Cerebellar cortex (tissue), 1 donor: ENCODE data around the gene SND1.
A peak's percentile ranks its signal among the peaks of the same experiment; 100 is the strongest.
"Not testable (repeated sequence)": the region's sequence is repeated elsewhere in the genome, so short reads cannot be mapped to it uniquely, and the experiment has no call there.

Source experiments
- DNase-seq: peaks from one replicate; pipeline ENCODE4 v3.0.0-alpha.2; 2015; ENCODE audit warnings: low spot score

The SND1 gene

GRCh38 chr7:127889677-127890076, 237.7 kb downstream of the SND1 start:
- DNase-seq, result no peak

GRCh38 chr7:127890726-127891125, 238.7 kb downstream of the SND1 start:
- peak; percentile 32 for DNase-seq

- DNase-seq, result no peak
Measured at GRCh38 chr7:127891144-127891543, 239.2 kb downstream of the SND1 start.

GRCh38 chr7:127891854-127892438, 240.0 kb downstream of the SND1 start:
- DNase-seq, result no peak

DNA sequence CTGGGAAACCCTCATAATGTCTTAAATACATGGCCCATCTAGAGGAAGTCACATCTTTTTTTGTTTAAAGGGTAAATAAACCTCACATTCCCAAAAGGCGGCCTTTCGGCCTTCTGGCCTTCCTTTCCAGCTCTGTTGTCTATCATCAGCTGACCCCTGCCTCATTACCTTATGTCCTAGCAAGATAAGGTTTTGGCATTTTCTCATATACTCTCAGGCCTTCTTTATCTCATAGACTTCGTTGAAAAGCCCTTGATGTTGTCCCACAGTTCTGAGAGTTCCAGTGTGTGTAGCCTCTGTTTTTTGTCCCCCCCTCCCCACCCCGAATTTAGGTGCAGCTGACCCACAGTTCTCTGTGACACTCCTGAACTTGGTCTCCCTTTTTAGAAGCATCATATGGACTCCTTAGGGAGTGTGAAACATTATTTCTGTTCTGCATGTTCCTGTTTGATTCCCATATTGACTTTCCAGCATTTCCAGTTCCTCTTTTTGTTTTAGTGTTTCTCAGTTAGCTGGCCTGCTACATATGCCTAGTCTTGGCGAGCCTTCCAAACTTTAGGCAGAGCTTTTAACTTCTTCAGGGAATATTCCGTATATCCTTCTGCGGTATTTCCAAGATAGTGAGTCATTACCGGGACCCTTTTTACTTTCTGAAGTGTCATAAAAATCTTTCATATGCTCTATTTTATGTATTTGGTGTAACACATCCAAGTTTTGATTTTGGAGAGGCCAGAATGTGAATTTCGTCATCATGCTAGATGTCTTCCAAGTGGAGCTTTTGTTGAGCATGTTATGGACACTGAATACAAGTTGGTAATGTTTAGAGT, 240.7 kb downstream of the SND1 start:
- DNase-seq, result no peak

DNA sequence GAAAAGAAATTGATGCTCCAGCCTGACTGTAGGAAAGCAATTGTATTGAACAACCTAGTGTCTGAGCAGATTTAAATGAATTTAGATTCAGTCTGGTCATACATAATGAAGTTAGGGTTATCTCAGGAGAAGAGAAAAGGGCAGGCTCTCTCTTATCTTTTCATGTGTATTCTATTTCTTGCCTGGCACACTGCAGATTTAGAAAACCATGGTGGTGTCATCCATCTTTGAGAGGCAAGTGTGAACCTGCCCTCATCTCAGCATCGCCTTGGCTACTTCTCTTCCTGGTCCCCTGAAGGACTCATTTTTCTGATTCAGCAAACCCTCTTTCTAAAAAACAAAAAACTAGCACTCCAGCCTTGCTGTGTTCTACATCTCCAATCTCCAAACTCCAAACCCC, 241.6 kb downstream of the SND1 start:
- DNase-seq, result no peak

DNA sequence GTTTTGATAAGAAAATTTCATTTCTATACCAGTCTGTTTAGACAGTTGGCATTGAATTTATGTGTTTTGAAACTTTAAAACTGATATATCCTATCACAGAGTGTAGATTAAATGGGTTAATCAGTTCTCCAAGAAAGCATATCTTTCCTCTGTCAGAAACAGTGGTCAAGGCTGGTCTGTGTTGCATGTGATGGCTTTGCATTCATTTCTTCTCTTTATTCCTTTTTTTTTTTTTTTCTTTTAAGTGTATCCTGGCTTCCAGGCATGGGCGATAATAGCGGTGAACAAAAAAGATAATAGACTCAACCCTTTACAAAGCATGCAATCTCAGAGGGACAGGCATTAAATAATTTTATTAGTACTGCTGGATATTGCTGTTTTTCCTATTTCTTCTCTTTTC, 242.6 kb downstream of the SND1 start:
- no peak for DNase-seq

DNA sequence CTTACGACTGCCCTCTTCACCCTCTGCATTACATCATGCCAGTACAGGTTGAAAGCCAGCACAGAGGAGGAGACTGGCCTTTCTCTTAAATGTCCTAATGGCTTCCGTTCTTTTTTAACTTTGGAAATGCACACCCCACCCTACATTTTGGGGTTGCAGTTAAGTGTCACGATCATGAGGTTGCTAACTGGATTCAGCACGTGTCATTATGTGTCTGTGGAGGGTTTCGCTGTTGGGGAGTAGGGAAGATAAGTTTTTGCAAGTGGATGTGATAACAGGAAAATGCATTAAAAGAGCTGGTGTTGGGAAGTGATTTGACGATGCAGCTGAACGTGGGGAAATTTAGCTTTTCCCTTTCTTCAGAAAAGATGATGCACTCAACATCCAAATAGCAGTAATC, 243.4 kb downstream of the SND1 start:
- no peak for DNase-seq

DNA sequence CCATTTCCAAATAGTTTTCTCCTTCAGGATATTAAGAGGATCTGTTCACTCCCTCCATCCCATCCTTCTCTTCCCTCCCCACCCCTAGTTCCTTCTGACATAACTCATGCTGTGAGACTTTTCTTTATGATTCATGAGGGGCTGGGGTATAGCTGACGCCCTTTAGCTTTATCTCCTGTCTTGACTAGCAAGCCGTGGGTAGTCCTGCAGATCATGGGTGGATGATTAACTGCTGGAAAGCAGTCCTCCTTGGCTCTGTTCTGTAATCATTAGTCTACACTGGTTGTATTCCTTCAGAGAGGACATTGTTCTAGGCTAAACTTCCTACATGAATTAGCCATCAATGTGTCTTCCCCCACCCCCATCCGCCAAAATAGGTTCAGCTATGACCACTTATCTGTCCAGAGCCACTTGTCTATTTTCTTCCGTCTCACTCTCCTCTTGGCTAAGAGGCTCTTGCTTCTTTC, 243.9 kb downstream of the SND1 start:
- DNase-seq, result no peak

DNA sequence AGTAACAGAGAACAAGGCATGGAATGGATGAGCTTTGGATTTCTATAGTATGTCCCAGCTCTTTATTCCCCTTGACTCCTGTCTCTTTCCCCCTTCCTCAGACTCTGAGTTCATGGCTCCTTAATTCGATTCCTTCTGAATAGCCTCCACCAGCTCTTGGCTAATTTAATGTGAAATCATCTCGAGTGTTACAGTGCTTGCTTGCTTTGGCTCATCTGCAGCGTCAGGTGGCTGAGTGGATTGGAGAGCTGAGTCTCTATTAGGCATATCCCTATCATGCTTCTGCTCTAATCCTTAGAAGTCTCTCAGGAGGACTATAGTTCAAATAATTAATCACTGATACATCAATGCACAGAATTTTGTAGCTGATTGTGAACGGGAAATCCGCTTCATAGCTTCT, 244.7 kb downstream of the SND1 start:
- DNase-seq, result no peak

DNA sequence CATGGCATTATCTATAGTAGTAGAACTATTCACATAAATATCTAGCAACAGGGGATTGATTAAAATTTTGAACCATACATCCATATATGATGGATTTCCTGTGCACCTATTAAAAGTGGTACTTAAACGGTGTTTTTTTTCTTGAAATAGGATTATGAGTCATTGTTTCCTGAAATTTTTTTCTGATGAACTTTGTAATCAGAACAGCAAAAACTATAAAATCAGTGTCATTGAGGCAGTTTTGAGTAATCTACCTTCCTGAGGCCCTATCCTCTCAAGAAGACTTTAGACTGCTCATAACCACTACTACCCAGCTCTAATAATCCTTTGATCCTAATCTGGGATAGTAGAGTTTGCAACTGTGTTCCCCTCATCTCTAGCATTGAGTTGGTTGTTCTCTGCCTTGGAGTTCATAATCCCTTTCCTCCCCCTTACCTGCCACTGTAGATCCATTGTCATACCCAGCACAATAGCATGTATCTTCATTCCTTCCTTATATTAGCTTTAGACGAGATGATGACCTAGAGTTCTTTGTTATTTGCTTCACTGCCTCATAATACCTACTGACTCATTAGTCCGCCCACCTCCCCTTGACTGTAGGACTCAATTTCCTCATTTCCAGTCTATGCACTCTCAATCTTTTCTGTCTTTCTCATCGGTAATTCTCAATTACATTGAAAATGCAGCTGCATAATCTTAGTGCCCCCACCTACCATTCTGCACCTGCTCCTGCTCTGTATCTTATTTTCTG, 245.9 kb downstream of the SND1 start:
- no peak for DNase-seq

- no peak for DNase-seq
Measured at GRCh38 chr7:127899411-127899810, 247.4 kb downstream of the SND1 start.

GRCh38 chr7:127900141-127900540, 248.1 kb downstream of the SND1 start:
- DNase-seq, result no peak

- DNase-seq, result peak; percentile 63
Measured at GRCh38 chr7:127900732-127901685, 249.0 kb downstream of the SND1 start.

DNA sequence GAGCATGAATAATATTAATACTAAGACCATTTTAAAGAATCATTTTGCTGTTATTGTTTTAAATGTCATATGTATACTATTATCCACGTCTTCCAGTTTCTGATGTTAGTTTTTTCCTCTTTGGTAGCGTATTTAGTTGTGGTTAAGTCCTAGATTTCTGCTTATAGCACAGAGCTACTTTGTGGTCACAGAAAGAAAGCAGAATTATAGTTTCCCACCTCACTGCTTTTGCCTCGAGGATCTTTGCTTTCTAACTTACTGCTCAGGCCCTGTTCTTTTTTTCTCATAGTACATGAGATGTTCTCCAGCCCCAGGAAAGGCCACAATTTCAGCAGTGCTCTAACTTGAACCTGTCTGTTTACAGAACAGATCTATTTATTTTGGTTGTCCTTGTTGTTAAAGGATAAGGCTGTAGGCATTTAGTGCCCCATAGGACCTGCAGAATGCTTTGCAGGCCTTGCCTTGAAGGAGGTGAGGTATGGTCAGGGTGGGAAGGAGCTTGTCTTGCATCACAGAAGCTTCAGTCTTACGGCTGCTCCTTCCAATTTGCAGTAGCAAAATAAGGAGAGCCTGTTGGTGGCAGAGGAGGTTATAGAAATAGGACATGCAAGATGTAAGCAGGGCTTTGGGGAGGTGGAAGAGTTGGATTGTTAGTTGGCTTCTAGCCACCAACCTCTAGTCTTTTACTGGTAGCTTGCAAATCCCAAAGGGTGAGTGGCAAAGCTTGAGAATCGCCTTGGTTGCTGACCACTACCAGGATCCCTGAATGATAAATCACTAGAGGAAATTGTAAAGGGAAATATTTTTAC, 250.1 kb downstream of the SND1 start:
- no peak for DNase-seq

GRCh38 chr7:127902753-127903152, 250.8 kb downstream of the SND1 start:
- DNase-seq, result not testable (repeated sequence)

- no peak for DNase-seq
Measured at GRCh38 chr7:127903892-127904669, 252.1 kb downstream of the SND1 start.

DNA sequence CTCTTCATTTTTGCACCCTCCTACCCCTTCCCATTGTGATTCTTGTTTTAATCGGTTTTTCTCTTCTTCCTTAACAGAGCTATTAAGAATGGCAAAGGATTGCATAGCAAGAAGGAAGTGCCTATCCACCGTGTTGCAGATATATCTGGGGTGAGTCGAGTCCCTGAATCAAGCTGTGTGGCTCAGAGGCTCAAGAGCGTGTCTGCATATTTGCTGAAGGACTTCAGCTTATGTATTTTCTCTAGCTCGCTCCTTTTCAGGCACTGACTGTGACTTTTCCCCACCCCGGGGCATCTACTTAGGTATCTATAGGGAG, 252.6 kb downstream of the SND1 start:
- DNase-seq, result no peak

GRCh38 chr7:127905021-127905420, 253.0 kb downstream of the SND1 start:
- no peak for DNase-seq
